Activated CD8-positive, alpha-beta T cell treated with anti-CD3 and anti-CD28 coated beads for 36 hours (primary cell): Measurements from ENCODE around the gene TBC1D1. TPM values are rescaled to one million over a fixed set of nuclear protein-coding genes. Genes with fewer than 3 reads are reported as not detected.

Experiments
- ATAC-seq: fragments of 200-7000 bp; cut with Tn5 transposase; one replicate; pipeline ENCODE4 v1.10.0; 2021; ENCODE audit warnings: mild to moderate bottlenecking, moderate library complexity
- CTCF ChIA-PET: fragments of 350-600 bp; sonication (Branson Sonifier 250); formaldehyde crosslinking; loops from one replicate; lab custom pipeline; 2021; ENCODE audit warnings: antibody characterized with exemption; lab: Charles Lee
- POLR2A ChIA-PET: fragments of 350-600 bp; sonication (Branson Sonifier 250); formaldehyde crosslinking; loops from one replicate; lab custom pipeline; 2021; ENCODE audit warnings: antibody characterized with exemption; lab: Charles Lee
- DNase-seq: peaks from one replicate; pipeline ENCODE4 v3.0.0-alpha.2; 2020
- H3K27ac Mint-ChIP-seq: one replicate; pipeline ENCODE4 v1.8.0; 2021; ENCODE audit warnings: mild to moderate bottlenecking, mixed read lengths
- H3K27me3 Mint-ChIP-seq: one replicate; pipeline ENCODE4 v1.8.0; 2021; ENCODE audit warnings: mixed read lengths
- H3K36me3 Mint-ChIP-seq: one replicate; pipeline ENCODE4 v1.8.0; 2021; ENCODE audit warnings: low read depth, mixed read lengths
- H3K4me1 Mint-ChIP-seq: one replicate; pipeline ENCODE4 v1.8.0; 2021; ENCODE audit warnings: low read depth, mixed read lengths
- H3K4me3 Mint-ChIP-seq: one replicate; pipeline ENCODE4 v1.8.0; 2021; ENCODE audit warnings: mild to moderate bottlenecking, moderate library complexity, mixed read lengths
- H3K9me3 Mint-ChIP-seq: one replicate; pipeline ENCODE4 v1.8.0; 2021; ENCODE audit warnings: mixed read lengths
- intact Hi-C: fragments of 100-400 bp; cut with micrococcal nuclease; formaldehyde crosslinking; loops from one replicate; pipeline ENCODE4 v1.10.0; 2022
- total RNA-seq, 2 experiments: library from RNA; stranded (reverse); gene quantifications; one replicate each; pipeline ENCODE4 v1.2.3, GENCODE V29; 2021
- TF ChIP-seq, protein P1 (sequence below): fragments of 200-600 bp; IDR thresholded peaks from one replicate; pipeline ENCODE4 v1.8.0; 2022; ENCODE audit warnings: antibody characterized with exemption, mild to moderate bottlenecking

The TBC1D1 gene
- total RNA-seq, 2 experiments from 2014 or later = 79.4 to 91.4 TPM

DNA sequence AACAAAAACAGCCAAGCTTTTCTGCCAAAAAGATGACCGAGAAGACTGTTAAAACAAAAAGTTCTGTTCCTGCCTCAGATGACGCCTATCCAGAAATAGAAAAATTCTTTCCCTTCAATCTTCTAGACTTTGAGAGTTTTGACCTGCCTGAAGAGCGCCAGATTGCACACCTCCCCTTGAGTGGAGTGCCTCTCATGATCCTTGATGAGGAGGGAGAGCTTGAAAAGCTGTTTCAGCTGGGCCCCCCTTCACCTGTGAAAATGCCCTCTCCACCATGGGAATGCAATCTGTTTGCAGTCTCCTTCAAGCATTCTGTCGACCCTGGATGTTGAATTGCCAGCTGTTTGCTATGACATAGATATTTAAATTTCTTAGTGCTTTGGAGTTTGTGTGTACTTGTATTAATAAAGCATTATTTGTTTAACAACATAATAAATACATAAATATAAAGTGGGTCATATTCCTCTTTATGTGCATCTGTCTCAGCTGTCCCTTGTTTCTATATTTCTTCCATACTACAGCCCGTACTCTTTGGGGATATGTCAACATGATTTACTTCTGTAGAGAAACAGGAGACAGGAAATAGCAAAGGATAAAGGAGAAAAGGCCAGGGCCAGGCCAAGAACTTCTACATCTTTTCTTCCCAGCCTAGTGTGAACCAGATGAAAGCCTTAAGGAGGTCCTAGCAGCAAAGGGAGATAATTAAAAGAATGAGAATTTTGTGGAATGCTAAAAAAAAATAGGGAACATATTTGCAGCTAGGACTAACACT, 70.0 kb downstream of the TBC1D1 start:
- H3K36me3 Mint-ChIP-seq = no peaks in the 10 kb centered on the region
- POLR2A ChIA-PET = no interaction called here
- ATAC-seq = no peak

DNA sequence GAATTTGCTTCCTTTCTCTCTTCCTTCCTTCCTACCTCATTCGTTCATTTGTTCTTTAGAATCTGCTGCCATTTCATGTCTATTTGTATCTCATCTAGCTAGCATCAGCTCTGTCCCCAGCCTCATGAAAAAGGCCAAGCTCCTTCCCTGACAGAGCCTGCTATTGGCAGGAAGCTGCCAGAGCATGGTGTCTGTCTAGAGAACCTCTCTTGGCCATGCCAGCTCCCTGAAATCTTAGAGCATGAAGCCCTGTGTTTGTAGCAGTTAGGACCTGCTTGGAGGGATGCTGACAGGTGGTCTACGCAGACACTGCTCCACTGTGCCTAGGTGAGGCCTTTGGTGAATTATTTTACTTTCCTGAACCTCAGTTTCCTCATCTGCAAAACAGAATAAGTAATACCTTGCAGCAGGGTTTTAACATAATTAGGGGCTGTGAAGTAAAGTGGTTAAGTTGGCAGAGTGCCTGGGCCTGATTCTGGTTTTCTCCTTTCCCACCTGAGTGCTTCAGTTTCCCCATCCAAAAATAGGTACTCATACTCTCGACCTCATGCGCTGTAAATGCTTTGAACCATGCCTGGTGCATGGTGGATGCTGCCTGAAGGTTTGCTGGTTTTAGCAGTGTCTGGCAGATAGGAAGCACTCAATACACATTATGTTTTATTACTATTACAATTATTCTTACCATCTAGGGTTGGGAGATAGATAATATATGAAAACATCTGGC, 74.0 kb downstream of the TBC1D1 start:
- no peak for DNase-seq
- Mint-ChIP-seq H3K27ac (no peak overlapping the region), H3K4me1 (peaks cover 24% of the 10 kb centered on the region), H3K4me3 (no peak overlapping the region), H3K9me3 (no peaks in the 10 kb centered on the region), H3K27me3 (no peaks in the 10 kb centered on the region), H3K36me3 (no peaks in the 10 kb centered on the region)
- TF ChIP-seq, protein P1, sequence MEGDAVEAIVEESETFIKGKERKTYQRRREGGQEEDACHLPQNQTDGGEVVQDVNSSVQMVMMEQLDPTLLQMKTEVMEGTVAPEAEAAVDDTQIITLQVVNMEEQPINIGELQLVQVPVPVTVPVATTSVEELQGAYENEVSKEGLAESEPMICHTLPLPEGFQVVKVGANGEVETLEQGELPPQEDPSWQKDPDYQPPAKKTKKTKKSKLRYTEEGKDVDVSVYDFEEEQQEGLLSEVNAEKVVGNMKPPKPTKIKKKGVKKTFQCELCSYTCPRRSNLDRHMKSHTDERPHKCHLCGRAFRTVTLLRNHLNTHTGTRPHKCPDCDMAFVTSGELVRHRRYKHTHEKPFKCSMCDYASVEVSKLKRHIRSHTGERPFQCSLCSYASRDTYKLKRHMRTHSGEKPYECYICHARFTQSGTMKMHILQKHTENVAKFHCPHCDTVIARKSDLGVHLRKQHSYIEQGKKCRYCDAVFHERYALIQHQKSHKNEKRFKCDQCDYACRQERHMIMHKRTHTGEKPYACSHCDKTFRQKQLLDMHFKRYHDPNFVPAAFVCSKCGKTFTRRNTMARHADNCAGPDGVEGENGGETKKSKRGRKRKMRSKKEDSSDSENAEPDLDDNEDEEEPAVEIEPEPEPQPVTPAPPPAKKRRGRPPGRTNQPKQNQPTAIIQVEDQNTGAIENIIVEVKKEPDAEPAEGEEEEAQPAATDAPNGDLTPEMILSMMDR = no peak
- intact Hi-C loops = no loop called here
- ATAC-seq = no peak
- CTCF ChIA-PET = no interaction called here
- POLR2A ChIA-PET = no interaction called here

More for the DNA sequence above, 70.0 kb downstream of the TBC1D1 start:
- intact Hi-C loops = no loop called here
- Mint-ChIP-seq H3K9me3 (no peaks in the 10 kb centered on the region), H3K27me3 (no peaks in the 10 kb centered on the region), H3K27ac (no peak overlapping the region), H3K4me1 (peaks cover 15% of the 10 kb centered on the region), H3K4me3 (no peak overlapping the region)
- CTCF ChIA-PET = interaction anchor here (1.0 kb wide), 1 partner anchor 74 kb away, joined by 4 read pairs; no protein-coding TSS in a partner anchor
- DNase-seq = no peak
- TF ChIP-seq, protein P1 = no peak

- DNase-seq (no peak), ATAC-seq (no peak)
- peaks cover under 1% of the 10 kb centered on the region for H3K9me3 Mint-ChIP-seq
- no peaks in the 10 kb centered on the region for H3K27me3 Mint-ChIP-seq
- intact Hi-C loops = no loop called here
- ChIA-PET CTCF (interaction anchor here (1.0 to 1.7 kb wide), 2 partner anchors 10 to 12 kb away, joined by 3 to 5 read pairs; no protein-coding TSS in a partner anchor), POLR2A (interaction anchor here (0.8 kb wide), 1 partner anchor 139 kb away, joined by 3 read pairs; the partner anchor contains the start of gene PGM2)
- no peak overlapping the region for H3K27ac Mint-ChIP-seq
- TF ChIP-seq, protein P1 = no peak
- H3K36me3 Mint-ChIP-seq = no peaks in the 10 kb centered on the region
- H3K4me3 Mint-ChIP-seq = no peak overlapping the region
- peaks cover 28% of the 10 kb centered on the region for H3K4me1 Mint-ChIP-seq
Observed at GRCh38 chr4:37966044-37966443, 75.2 kb downstream of the TBC1D1 start.

- no peak overlapping the region for H3K4me3 Mint-ChIP-seq
- H3K4me1 Mint-ChIP-seq = peaks cover 28% of the 10 kb centered on the region
- intact Hi-C loops = no loop called here
- H3K9me3 Mint-ChIP-seq = peaks cover 2% of the 10 kb centered on the region
- H3K27me3 Mint-ChIP-seq = no peaks in the 10 kb centered on the region
- no peak for ATAC-seq
- TF ChIP-seq, protein P1 = no peak
- POLR2A ChIA-PET = interaction anchor here (1.5 kb wide), 1 partner anchor 65 kb away, joined by 3 read pairs; no protein-coding TSS in a partner anchor
- H3K27ac Mint-ChIP-seq = no peak overlapping the region
- no peak for DNase-seq
- CTCF ChIA-PET = interaction anchor here (0.7 to 1.4 kb wide), 2 partner anchors 9 to 13 kb away, joined by 3 to 4 read pairs; no protein-coding TSS in a partner anchor
- no peaks in the 10 kb centered on the region for H3K36me3 Mint-ChIP-seq
Observed at GRCh38 chr4:37967736-37968135, 76.9 kb downstream of the TBC1D1 start.
